ENCODE measurements around the gene CNTD1.
"Not testable (repeated sequence)": the region's sequence is repeated elsewhere in the genome, so short reads cannot be mapped to it uniquely, and the experiment has no call there.

The CNTD1 gene

GRCh38 chr17:42759982-42760651 lies 38.5 kb upstream of the CNTD1 start:
- Histone ChIP-seq H3K4me3 (ENCODE audit: control insufficient read depth in 1 of 7, extremely low read depth in 1 of 7, insufficient read depth in 4 of 7, low read depth in 2 of 7, low read length in 6 of 7) (peak overlapping the region in 1 of 7 experiments; percentile 62), H3K27me3 (replicated peaks in 2 of 5; ENCODE audit: control insufficient read depth in 4 of 5, insufficient read depth in 5 of 5, low read length in 4 of 5) (peaks cover 2 to 44% (median 20%) of the 10 kb centered on the region in 5 experiments), H3K36me3 (ENCODE audit: control insufficient read depth in 4 of 4, insufficient read depth in 4 of 4, low read length in 3 of 4) (no peaks in the 10 kb centered on the region), H3K9me3 (ENCODE audit: control extremely low read depth in 1 of 5, control insufficient read depth in 4 of 5, insufficient read depth in 2 of 5, low read depth in 1 of 5, low read length in 4 of 5) (no peaks in the 10 kb centered on the region), H3K27ac (ENCODE audit: insufficient read depth in 1 of 2, low read depth in 1 of 2, low read length in 2 of 2, poor library complexity in 1 of 2, severe bottlenecking in 2 of 2) (no peak overlapping the region), H3K4me1 (ENCODE audit: control extremely low read depth in 1 of 4, control insufficient read depth in 4 of 4, insufficient read depth in 4 of 4, low read length in 3 of 4) (peaks cover 0 to 14% (median 11%) of the 10 kb centered on the region in 4 experiments)
- ChIA-PET POLR2A (no interaction called here), CTCF (interaction anchor here (0.8 to 2.7 kb wide), 5 partner anchors 12 to 182 kb away, joined by 3 to 10 read pairs (median 4); partner anchors contain the start of gene VPS25)
- no peak for DNase-seq
- 77% methylated on average over 8 of the region's 11 CpGs for WGBS (ENCODE audit: insufficient coverage)

GRCh38 chr17:42760652-42761581 lies 37.7 kb upstream of the CNTD1 start, which contains the start of gene RAMP2:
Gene RAMP2 (plus strand): TSS chr17:42761227. CDS start chr17:42761262, 35 bp downstream.
- ChIA-PET POLR2A (no interaction called here), CTCF (interaction anchor here (0.7 to 3.4 kb wide), 11 partner anchors 11 to 182 kb away, joined by 3 to 23 read pairs (median 4); partner anchors contain the start of genes PSMC3IP, RETREG3 and VPS25)
- Histone ChIP-seq H3K27ac (ENCODE audit: insufficient read depth in 1 of 2, low read depth in 1 of 2, low read length in 2 of 2, poor library complexity in 1 of 2, severe bottlenecking in 2 of 2) (no peak within 1 kb of the TSS), H3K9me3 (ENCODE audit: control extremely low read depth in 1 of 5, control insufficient read depth in 4 of 5, insufficient read depth in 2 of 5, low read depth in 1 of 5, low read length in 4 of 5) (no peaks in the 10 kb centered on the region), H3K36me3 (ENCODE audit: control insufficient read depth in 4 of 4, insufficient read depth in 4 of 4, low read length in 3 of 4) (no peaks in the 10 kb centered on the region), H3K27me3 (replicated peaks in 2 of 5; ENCODE audit: control insufficient read depth in 4 of 5, insufficient read depth in 5 of 5, low read length in 4 of 5) (peaks cover 2 to 44% (median 20%) of the 10 kb centered on the region in 5 experiments), H3K4me1 (ENCODE audit: control extremely low read depth in 1 of 4, control insufficient read depth in 4 of 4, insufficient read depth in 4 of 4, low read length in 3 of 4) (peaks cover 0 to 14% (median 11%) of the 10 kb centered on the region in 4 experiments), H3K4me3 (ENCODE audit: control insufficient read depth in 1 of 7, extremely low read depth in 1 of 7, insufficient read depth in 4 of 7, low read depth in 2 of 7, low read length in 6 of 7) (peak within 1 kb of the TSS in 5 of 7 experiments; percentile 27 to 62 (median 45))
- DNase-seq = peak in 2 of 3 donors; percentile 46 to 54
- 5% methylated on average over 83 of the region's 92 CpGs for WGBS (ENCODE audit: insufficient coverage)

- H3K4me3 ChIP-seq (ENCODE audit: control insufficient read depth in 1 of 7, extremely low read depth in 1 of 7, insufficient read depth in 4 of 7, low read depth in 2 of 7, low read length in 6 of 7) = peak overlapping the region in 2 of 7 experiments; percentile 16 to 62
- H3K27ac ChIP-seq (ENCODE audit: insufficient read depth in 1 of 2, low read depth in 1 of 2, low read length in 2 of 2, poor library complexity in 1 of 2, severe bottlenecking in 2 of 2) = no peak overlapping the region
- 69% methylated on average over 8 of the region's 12 CpGs for WGBS (ENCODE audit: insufficient coverage)
- peaks cover 2 to 44% (median 20%) of the 10 kb centered on the region in 5 experiments for H3K27me3 ChIP-seq (replicated peaks in 2 of 5; ENCODE audit: control insufficient read depth in 4 of 5, insufficient read depth in 5 of 5, low read length in 4 of 5)
- no peak for DNase-seq
- peaks cover 0 to 14% (median 11%) of the 10 kb centered on the region in 4 experiments for H3K4me1 ChIP-seq (ENCODE audit: control extremely low read depth in 1 of 4, control insufficient read depth in 4 of 4, insufficient read depth in 4 of 4, low read length in 3 of 4)
- no peaks in the 10 kb centered on the region for H3K9me3 ChIP-seq (ENCODE audit: control extremely low read depth in 1 of 5, control insufficient read depth in 4 of 5, insufficient read depth in 2 of 5, low read depth in 1 of 5, low read length in 4 of 5)
- POLR2A ChIA-PET = no interaction called here
- CTCF ChIA-PET = interaction anchor here (0.7 to 3.4 kb wide), 8 partner anchors 10 to 183 kb away, joined by 3 to 23 read pairs (median 5); partner anchors contain the start of genes PSMC3IP, RETREG3 and VPS25
- no peaks in the 10 kb centered on the region for H3K36me3 ChIP-seq (ENCODE audit: control insufficient read depth in 4 of 4, insufficient read depth in 4 of 4, low read length in 3 of 4)
Observed at GRCh38 chr17:42761638-42762037, 37.0 kb upstream of the CNTD1 start.

DNA sequence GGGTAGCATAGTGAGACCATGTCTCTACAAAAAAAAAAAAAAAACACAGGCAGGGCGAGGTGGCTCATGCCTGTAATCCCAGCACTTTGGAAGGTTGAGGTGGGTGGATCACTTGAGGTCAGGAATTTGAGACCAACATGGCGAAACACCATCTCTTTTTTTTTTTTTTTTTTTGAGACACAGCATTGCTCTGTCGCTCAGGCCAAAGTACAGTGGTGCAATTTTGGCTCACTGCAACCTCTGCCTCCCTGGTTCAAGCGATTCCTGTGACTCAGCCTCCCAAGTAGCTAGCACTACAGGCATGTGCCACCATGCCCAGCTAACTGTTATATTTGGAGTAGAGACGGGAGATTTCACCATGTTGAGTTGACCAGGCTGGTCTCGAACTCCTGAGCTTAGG lies 32.5 kb upstream of the CNTD1 start:
- POLR2A ChIA-PET = no interaction called here
- H3K36me3 ChIP-seq (ENCODE audit: control insufficient read depth in 4 of 4, insufficient read depth in 4 of 4, low read length in 3 of 4) = no peaks in the 10 kb centered on the region
- 97% methylated on average over 5 of the region's 6 CpGs for WGBS (ENCODE audit: insufficient coverage)

GRCh38 chr17:42767512-42767911 lies 31.1 kb upstream of the CNTD1 start:
- Histone ChIP-seq H3K36me3 (ENCODE audit: control insufficient read depth in 4 of 4, insufficient read depth in 4 of 4, low read length in 3 of 4) (no peaks in the 10 kb centered on the region), H3K4me1 (ENCODE audit: control extremely low read depth in 1 of 4, control insufficient read depth in 4 of 4, insufficient read depth in 4 of 4, low read length in 3 of 4) (peaks cover 0 to 1% (median under 1%) of the 10 kb centered on the region in 4 experiments), H3K4me3 (ENCODE audit: control insufficient read depth in 1 of 7, extremely low read depth in 1 of 7, insufficient read depth in 4 of 7, low read depth in 2 of 7, low read length in 6 of 7) (no peak overlapping the region), H3K27ac (ENCODE audit: insufficient read depth in 1 of 2, low read depth in 1 of 2, low read length in 2 of 2, poor library complexity in 1 of 2, severe bottlenecking in 2 of 2) (no peak overlapping the region), H3K9me3 (ENCODE audit: control extremely low read depth in 1 of 5, control insufficient read depth in 4 of 5, insufficient read depth in 2 of 5, low read depth in 1 of 5, low read length in 4 of 5) (no peaks in the 10 kb centered on the region), H3K27me3 (replicated peaks in 2 of 5; ENCODE audit: control insufficient read depth in 4 of 5, insufficient read depth in 5 of 5, low read length in 4 of 5) (peaks cover 0 to 5% (median 0%) of the 10 kb centered on the region in 5 experiments)
- ChIA-PET POLR2A (no interaction called here), CTCF (interaction anchor here (0.6 kb wide), 1 partner anchor 41 kb away, joined by 4 read pairs; no protein-coding TSS in a partner anchor)
- DNase-seq = no peak

More for the DNA sequence above, 32.5 kb upstream of the CNTD1 start:
- peaks cover 0 to 7% (median 5%) of the 10 kb centered on the region in 4 experiments for H3K4me1 ChIP-seq (ENCODE audit: control extremely low read depth in 1 of 4, control insufficient read depth in 4 of 4, insufficient read depth in 4 of 4, low read length in 3 of 4)
- H3K9me3 ChIP-seq (ENCODE audit: control extremely low read depth in 1 of 5, control insufficient read depth in 4 of 5, insufficient read depth in 2 of 5, low read depth in 1 of 5, low read length in 4 of 5) = no peaks in the 10 kb centered on the region
- no peak for DNase-seq
- CTCF ChIA-PET = interaction anchor here (1.2 to 1.3 kb wide), 2 partner anchors 183 to 188 kb away, joined by 3 to 4 read pairs; partner anchors contain the start of gene PSMC3IP
- H3K4me3 ChIP-seq (ENCODE audit: control insufficient read depth in 1 of 7, extremely low read depth in 1 of 7, insufficient read depth in 4 of 7, low read depth in 2 of 7, low read length in 6 of 7) = no peak overlapping the region
- H3K27ac ChIP-seq (ENCODE audit: insufficient read depth in 1 of 2, low read depth in 1 of 2, low read length in 2 of 2, poor library complexity in 1 of 2, severe bottlenecking in 2 of 2) = no peak overlapping the region
- peaks cover 0 to 19% (median 8%) of the 10 kb centered on the region in 5 experiments for H3K27me3 ChIP-seq (replicated peaks in 2 of 5; ENCODE audit: control insufficient read depth in 4 of 5, insufficient read depth in 5 of 5, low read length in 4 of 5)

- H3K27me3 ChIP-seq (replicated peaks in 2 of 5; ENCODE audit: control insufficient read depth in 4 of 5, insufficient read depth in 5 of 5, low read length in 4 of 5); H3K9me3 ChIP-seq (ENCODE audit: control extremely low read depth in 1 of 5, control insufficient read depth in 4 of 5, insufficient read depth in 2 of 5, low read depth in 1 of 5, low read length in 4 of 5); H3K27ac ChIP-seq (ENCODE audit: insufficient read depth in 1 of 2, low read depth in 1 of 2, low read length in 2 of 2, poor library complexity in 1 of 2, severe bottlenecking in 2 of 2); H3K4me1 ChIP-seq (ENCODE audit: control extremely low read depth in 1 of 4, control insufficient read depth in 4 of 4, insufficient read depth in 4 of 4, low read length in 3 of 4); POLR2A ChIA-PET; H3K4me3 ChIP-seq (ENCODE audit: control insufficient read depth in 1 of 7, extremely low read depth in 1 of 7, insufficient read depth in 4 of 7, low read depth in 2 of 7, low read length in 6 of 7); H3K36me3 ChIP-seq (ENCODE audit: control insufficient read depth in 4 of 4, insufficient read depth in 4 of 4, low read length in 3 of 4); CTCF ChIA-PET; DNase-seq: not testable (repeated sequence)
- WGBS (ENCODE audit: insufficient coverage) = 87% methylated on average over 4 of the region's 9 CpGs
Observed at GRCh38 chr17:42768006-42768405, 30.7 kb upstream of the CNTD1 start.

All from common myeloid progenitor, CD34-positive (primary cell).